ENCODE measurements around the gene HSPB9.

The HSPB9 gene

GRCh38 chr17:42092939-42093338 is 29.7 kb upstream of the HSPB9 start:
- DNase-seq (ENCODE audit: insufficient read length, low spot score) (no peak), FAIRE-seq (no peak)
- TF ChIP-seq POLR2A (IDR thresholded peaks at IDR 0.05; ENCODE audit: low read depth, low read length): no peak

- no peak for FAIRE-seq
- no peak for DNase-seq (ENCODE audit: insufficient read length, low spot score)
- no peak for TF ChIP-seq POLR2A (IDR thresholded peaks at IDR 0.05; ENCODE audit: low read depth, low read length)
Measured at GRCh38 chr17:42094375-42095069, 28.1 kb upstream of the HSPB9 start.

GRCh38 chr17:42096360-42097111 is 26.1 kb upstream of the HSPB9 start:
- FAIRE-seq (no peak), DNase-seq (ENCODE audit: insufficient read length, low spot score) (no peak)
- TF ChIP-seq POLR2A (IDR thresholded peaks at IDR 0.05; ENCODE audit: low read depth, low read length): no peak

- TF ChIP-seq POLR2A (IDR thresholded peaks at IDR 0.05; ENCODE audit: low read depth, low read length): no peak
- FAIRE-seq: no peak
- DNase-seq (ENCODE audit: insufficient read length, low spot score): no peak
Measured at GRCh38 chr17:42097691-42098631, 24.6 kb upstream of the HSPB9 start, which contains the start of gene ZNF385C. ZNF385C (minus strand) TSS chr17:42098473; CDS start chr17:42063056, 35,417 bp downstream.

- TF ChIP-seq POLR2A (IDR thresholded peaks at IDR 0.05; ENCODE audit: low read depth, low read length): no peak
- DNase-seq (ENCODE audit: insufficient read length, low spot score): no peak
- FAIRE-seq: no peak
Measured at GRCh38 chr17:42098730-42099399, 23.7 kb upstream of the HSPB9 start.

GRCh38 chr17:42101513-42102292 is 20.9 kb upstream of the HSPB9 start:
- no peak for FAIRE-seq
- peak; percentile 93 for DNase-seq (ENCODE audit: insufficient read length, low spot score)
- no peak for TF ChIP-seq POLR2A (IDR thresholded peaks at IDR 0.05; ENCODE audit: low read depth, low read length)

- FAIRE-seq (no peak), DNase-seq (ENCODE audit: insufficient read length, low spot score) (no peak)
- TF ChIP-seq POLR2A (IDR thresholded peaks at IDR 0.05; ENCODE audit: low read depth, low read length): no peak
Measured at GRCh38 chr17:42103221-42103954, 19.2 kb upstream of the HSPB9 start.

- no peak for TF ChIP-seq POLR2A (IDR thresholded peaks at IDR 0.05; ENCODE audit: low read depth, low read length)
- DNase-seq (ENCODE audit: insufficient read length, low spot score) (no peak), FAIRE-seq (no peak)
Measured at GRCh38 chr17:42104264-42104663, 18.3 kb upstream of the HSPB9 start.

GRCh38 chr17:42106009-42106408 is 16.6 kb upstream of the HSPB9 start:
- DNase-seq (ENCODE audit: insufficient read length, low spot score) (no peak), FAIRE-seq (no peak)
- no peak for TF ChIP-seq POLR2A (IDR thresholded peaks at IDR 0.05; ENCODE audit: low read depth, low read length)

GRCh38 chr17:42107124-42107523 is 15.5 kb upstream of the HSPB9 start:
- DNase-seq (ENCODE audit: insufficient read length, low spot score) (no peak), FAIRE-seq (no peak)
- TF ChIP-seq POLR2A (IDR thresholded peaks at IDR 0.05; ENCODE audit: low read depth, low read length): no peak

- no peak for TF ChIP-seq POLR2A (IDR thresholded peaks at IDR 0.05; ENCODE audit: low read depth, low read length)
- FAIRE-seq: no peak
- DNase-seq (ENCODE audit: insufficient read length, low spot score): peak; percentile 69
Measured at GRCh38 chr17:42107597-42108576, 14.7 kb upstream of the HSPB9 start.
